Endothelial cell of umbilical vein (primary cell): ENCODE measurements around the gene RPL39. TPM values are rescaled to one million over a fixed set of nuclear protein-coding genes. Genes with fewer than 3 reads are reported as not detected.

Source experiments
- BruUV-seq: library from RNA; stranded (reverse); fragments of 400-500 nt; replicated peaks from 2 replicates; lab custom pipeline; 2021; lab: Mats Ljungman, UMichigan
- CTCF ChIA-PET: fragments of 300-600, 350-600 bp; sonication (Branson Sonifier 250); formaldehyde crosslinking; loops from one replicate; lab custom pipeline; 2021; ENCODE audit warnings: antibody characterized with exemption, inconsistent platforms; lab: Charles Lee
- POLR2A ChIA-PET: fragments of 300-600, 350-600 bp; sonication (Branson Sonifier 250); formaldehyde crosslinking; loops from one replicate; lab custom pipeline; 2021; ENCODE audit warnings: antibody characterized with exemption, inconsistent platforms; lab: Charles Lee
- DNase-seq: peaks from one replicate; pipeline ENCODE4 v3.0.0-alpha.2; 2011; ENCODE audit warnings: low read depth, low spot score
- FAIRE-seq: peaks from 2 replicates; lab custom pipeline; 2011; peaks lifted over from hg19 to GRCh38; lab: Jason Lieb, UNC
- H2AFZ ChIP-seq: 2 replicates; pipeline ENCODE4 v1.6.0; 2012; ENCODE audit warnings: low read depth, low read length, control low read depth, inconsistent platforms
- H3K27ac ChIP-seq: 2 replicates; pipeline ENCODE4 v1.5.1; 2011; ENCODE audit warnings: low read depth, mild to moderate bottlenecking, control low read depth, low read length, moderate library complexity; ENCODE audit not compliant: insufficient read depth
- H3K27me3 ChIP-seq, 2 experiments: 2 replicates each; pipeline versions ENCODE4 v1.6.0 to v1.6.1; 2011; ENCODE audit warnings: low read length in 2 of 2, mixed read lengths in 1 of 2; ENCODE audit not compliant: control insufficient read depth in 2 of 2, insufficient read depth in 2 of 2
- H3K36me3 ChIP-seq, 2 experiments: 2 replicates in 1 of 2; 3 replicates in 1 of 2; pipeline ENCODE4 v1.5.1; 2011; ENCODE audit warnings: low read length in 2 of 2, mild to moderate bottlenecking in 1 of 2, moderate library complexity in 1 of 2; ENCODE audit not compliant: control insufficient read depth in 2 of 2, insufficient read depth in 2 of 2; ENCODE audit errors: extremely low read depth in 1 of 2
- H3K4me1 ChIP-seq: 3 replicates; pipeline ENCODE4 v1.5.1; 2011; ENCODE audit warnings: mild to moderate bottlenecking, low read length; ENCODE audit not compliant: control insufficient read depth, insufficient read depth; ENCODE audit errors: extremely low read depth
- H3K4me2 ChIP-seq: 2 replicates; pipeline ENCODE4 v1.6.1; 2011; ENCODE audit warnings: low read length, control low read depth, mixed read lengths; ENCODE audit not compliant: insufficient read depth
- H3K4me3 ChIP-seq, 3 experiments: fragments of 200-600 bp in 1 of 3; sonication (generic), shearing (Covaris generic) in 1 of 3; replicated peaks in 1 of 3; 2 replicates each; pipeline ENCODE4 v1.5.1; 2011 to 2016; ENCODE audit warnings: control low read depth in 3 of 3, low read length in 3 of 3, mild to moderate bottlenecking in 2 of 3, inconsistent platforms in 1 of 3, low read depth in 1 of 3, moderate library complexity in 1 of 3; ENCODE audit not compliant: insufficient read depth in 1 of 3
- H3K79me2 ChIP-seq: 2 replicates; pipeline ENCODE4 v1.6.0; 2012; ENCODE audit warnings: low read length, inconsistent platforms; ENCODE audit not compliant: control insufficient read depth, insufficient read depth
- H3K9ac ChIP-seq: replicated peaks from 2 replicates; pipeline ENCODE3; 2011; ENCODE audit warnings: low read length, control low read depth; ENCODE audit not compliant: insufficient read depth; ENCODE audit errors: extremely low read depth
- H3K9me1 ChIP-seq: replicated peaks from 3 replicates; pipeline ENCODE4 v1.6.0; 2011; ENCODE audit warnings: mild to moderate bottlenecking, low read length; ENCODE audit not compliant: control insufficient read depth, insufficient read depth; ENCODE audit errors: extremely low read depth
- H3K9me3 ChIP-seq: replicated peaks from 2 replicates; pipeline ENCODE4 v1.5.1; 2012; ENCODE audit warnings: low read length, inconsistent platforms; ENCODE audit not compliant: control insufficient read depth, insufficient read depth
- H4K20me1 ChIP-seq: replicated peaks from 2 replicates; pipeline ENCODE3; 2011; ENCODE audit warnings: mild to moderate bottlenecking, low read length; ENCODE audit not compliant: control insufficient read depth, insufficient read depth; ENCODE audit errors: extremely low read depth
- EZH2 ChIP-seq: IDR thresholded peaks from 2 replicates; pipeline ENCODE4 v1.6.1; 2012; ENCODE audit warnings: borderline replicate concordance, low read depth, mild to moderate bottlenecking, moderate library complexity, low read length, inconsistent platforms; ENCODE audit not compliant: severe bottlenecking
- FOS ChIP-seq: IDR thresholded peaks from 2 replicates; pipeline ENCODE4 v1.6.1; 2011; ENCODE audit warnings: mild to moderate bottlenecking, low read length, moderate library complexity, borderline replicate concordance; ENCODE audit not compliant: insufficient read depth
- GATA2 ChIP-seq: IDR thresholded peaks from 2 replicates; pipeline ENCODE4 v1.7.0; 2011; ENCODE audit warnings: low read depth, mild to moderate bottlenecking, moderate library complexity, mixed read lengths, low read length; ENCODE audit not compliant: insufficient read length, insufficient read depth
- JUN ChIP-seq: IDR thresholded peaks from 2 replicates; pipeline ENCODE4 v1.6.1; 2011; ENCODE audit warnings: borderline replicate concordance, low read depth; ENCODE audit not compliant: insufficient read length, insufficient read depth
- MYC ChIP-seq: IDR thresholded peaks from one replicate; pipeline ENCODE4 v1.6.1; 2011; ENCODE audit warnings: mild to moderate bottlenecking, low read depth, low read length
- POLR2A ChIP-seq: IDR thresholded peaks from 2 replicates; pipeline ENCODE4 v1.6.1; 2012; ENCODE audit warnings: low read depth, mild to moderate bottlenecking, control low read depth, low read length
- POLR2AphosphoS5 ChIP-seq: IDR thresholded peaks from 2 replicates; pipeline ENCODE4 v1.6.1; 2012; ENCODE audit warnings: low read depth, mild to moderate bottlenecking, control low read depth, low read length, moderate library complexity; ENCODE audit not compliant: insufficient read depth
- dilution Hi-C: fragments of 300-500 bp; cut with MboI; formaldehyde crosslinking; loops from one replicate; pipeline ENCODE4 v1.15.0; 2019; ENCODE audit warnings: low sequenced_read_pairs; ENCODE audit not compliant: extremely low pct_ligation_motif_present
- intact Hi-C: fragments of 100-400 bp; cut with micrococcal nuclease; formaldehyde crosslinking; loops from one replicate; pipeline ENCODE4 v1.10.0; 2022
- polyA plus RNA-seq, 4 experiments: library from polyadenylated mRNA; depleted of rRNA in 3 of 4; stranded (reverse) in 3 of 4; unstranded in 1 of 4; fragments of >200 nt; gene quantifications; 2 replicates each; pipeline versions ENCODE4 v1.2.1 to v1.2.3, GENCODE V29; 2011 to 2012; ENCODE audit warnings: missing spikeins in 1 of 4
- total RNA-seq: library from RNA; stranded (reverse); gene quantifications from 2 replicates; pipeline ENCODE4 v1.2.3, GENCODE V29; 2021
- TF ChIP-seq, protein P1 (sequence below), 2 donors: IDR thresholded peaks; 1 replicate in 1 of 2; 2 replicates in 1 of 2; pipeline ENCODE4 v1.5.1; 2011; ENCODE audit warnings: low read length in 2 of 2, mild to moderate bottlenecking in 2 of 2, moderate library complexity in 2 of 2, control low read depth in 1 of 2, inconsistent platforms in 1 of 2, low read depth in 1 of 2; ENCODE audit not compliant: insufficient read depth in 1 of 2; ENCODE audit errors: extremely low read depth in 1 of 2
- TF ChIP-seq, protein P2 (sequence below): IDR thresholded peaks from 2 replicates; pipeline ENCODE4 v1.6.1; 2011; ENCODE audit not compliant: insufficient read depth, insufficient read length

RPL39 gene
- total and polyA plus RNA-seq, 2 donors (not counting 3 experiments of a cell fraction or from before 2014, with no cell fraction given) = 1,305 to 1,516 TPM

DNA sequence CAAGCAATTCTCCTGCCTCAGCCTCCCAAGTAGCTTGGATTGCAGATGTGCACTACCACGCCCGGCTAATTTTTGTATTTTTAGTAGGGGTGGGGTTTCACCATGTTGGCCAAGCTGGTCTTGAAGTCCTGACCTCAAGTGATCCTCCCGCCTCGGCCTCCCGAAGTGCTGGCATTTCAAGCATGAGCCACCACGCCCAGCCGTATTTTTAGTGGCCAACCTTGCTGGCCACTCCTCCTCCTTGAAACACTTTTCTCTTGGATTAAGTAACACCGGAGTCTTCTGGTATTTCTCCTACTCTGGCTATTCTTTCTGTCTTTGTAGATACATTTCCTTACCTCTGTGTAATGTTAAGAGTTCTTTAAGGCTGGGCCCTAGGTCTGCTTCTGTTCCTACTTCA lies 11.1 kb upstream of the RPL39 start:
- no peak for FAIRE-seq
- Histone ChIP-seq H2AFZ (no peak overlapping the region), H3K4me3 (no peak overlapping the region), H3K27ac (no peak overlapping the region), H3K4me1 (no peaks in the 10 kb centered on the region), H3K4me2 (no peak overlapping the region), H3K9me3 (no peaks in the 10 kb centered on the region), H4K20me1 (no peaks in the 10 kb centered on the region), H3K36me3 (no peaks in the 10 kb centered on the region), H3K79me2 (no peaks in the 10 kb centered on the region), H3K9me1 (no peaks in the 10 kb centered on the region), H3K27me3 (no peaks in the 10 kb centered on the region), H3K9ac (no peak overlapping the region)
- BruUV-seq = no TSS peak
- POLR2A ChIA-PET = no interaction called here
- dilution Hi-C loops = no loop called here
- DNase-seq = no peak
- intact Hi-C loops = no loop called here
- TF ChIP-seq POLR2AphosphoS5 = no peak
- TF ChIP-seq GATA2 = no peak
- no peak for TF ChIP-seq POLR2A
- no peak for TF ChIP-seq EZH2
- TF ChIP-seq, protein P1, sequence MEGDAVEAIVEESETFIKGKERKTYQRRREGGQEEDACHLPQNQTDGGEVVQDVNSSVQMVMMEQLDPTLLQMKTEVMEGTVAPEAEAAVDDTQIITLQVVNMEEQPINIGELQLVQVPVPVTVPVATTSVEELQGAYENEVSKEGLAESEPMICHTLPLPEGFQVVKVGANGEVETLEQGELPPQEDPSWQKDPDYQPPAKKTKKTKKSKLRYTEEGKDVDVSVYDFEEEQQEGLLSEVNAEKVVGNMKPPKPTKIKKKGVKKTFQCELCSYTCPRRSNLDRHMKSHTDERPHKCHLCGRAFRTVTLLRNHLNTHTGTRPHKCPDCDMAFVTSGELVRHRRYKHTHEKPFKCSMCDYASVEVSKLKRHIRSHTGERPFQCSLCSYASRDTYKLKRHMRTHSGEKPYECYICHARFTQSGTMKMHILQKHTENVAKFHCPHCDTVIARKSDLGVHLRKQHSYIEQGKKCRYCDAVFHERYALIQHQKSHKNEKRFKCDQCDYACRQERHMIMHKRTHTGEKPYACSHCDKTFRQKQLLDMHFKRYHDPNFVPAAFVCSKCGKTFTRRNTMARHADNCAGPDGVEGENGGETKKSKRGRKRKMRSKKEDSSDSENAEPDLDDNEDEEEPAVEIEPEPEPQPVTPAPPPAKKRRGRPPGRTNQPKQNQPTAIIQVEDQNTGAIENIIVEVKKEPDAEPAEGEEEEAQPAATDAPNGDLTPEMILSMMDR (IDR thresholded peaks at IDR 0.05; ENCODE audit: extremely low read depth in 1 of 2, insufficient read depth in 1 of 2, low read depth in 1 of 2, low read length in 2 of 2) = no peak
- no peak for TF ChIP-seq FOS
- TF ChIP-seq JUN = no peak
- TF ChIP-seq, protein P2, sequence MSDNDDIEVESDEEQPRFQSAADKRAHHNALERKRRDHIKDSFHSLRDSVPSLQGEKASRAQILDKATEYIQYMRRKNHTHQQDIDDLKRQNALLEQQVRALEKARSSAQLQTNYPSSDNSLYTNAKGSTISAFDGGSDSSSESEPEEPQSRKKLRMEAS = no peak
- TF ChIP-seq MYC = no peak
- CTCF ChIA-PET = no interaction called here
